RWPE2 (cell line): Measurements from ENCODE around the gene ANKS3.

Experiments
- ATAC-seq: fragments of 200-7000 bp; cut with Tn5 transposase; 3 replicates; pipeline ENCODE4 v1.9.1; 2021; ENCODE audit warnings: low read depth
- DNase-seq: peaks from one replicate; pipeline ENCODE4 v3.0.0-alpha.2; 2020; ENCODE audit warnings: low spot score
- H3K27ac ChIP-seq: fragments of 450-650 bp; 2 replicates; pipeline ENCODE4 v1.5.1; 2017; ENCODE audit warnings: mild to moderate bottlenecking; ENCODE audit not compliant: poor library complexity, severe bottlenecking
- H3K27me3 ChIP-seq: fragments of 250-450 bp; sonication (Bioruptor Pico); 2 replicates; pipeline ENCODE4 v1.5.1; 2021; ENCODE audit warnings: mild to moderate bottlenecking, moderate library complexity; ENCODE audit not compliant: insufficient read depth, poor library complexity, severe bottlenecking
- H3K36me3 ChIP-seq: fragments of 250-450 bp; sonication (Bioruptor Pico); 2 replicates; pipeline ENCODE4 v1.5.1; 2020; ENCODE audit warnings: low read depth, mild to moderate bottlenecking, moderate library complexity
- H3K4me1 ChIP-seq: fragments of 250-450 bp; sonication (Bioruptor Pico); 2 replicates; pipeline ENCODE4 v1.5.1; 2021; ENCODE audit warnings: mild to moderate bottlenecking, moderate library complexity; ENCODE audit not compliant: insufficient read depth, poor library complexity, severe bottlenecking
- H3K4me3 ChIP-seq: fragments of 250-450 bp; sonication (Bioruptor Pico); 2 replicates; pipeline ENCODE4 v1.5.1; 2021; ENCODE audit warnings: mild to moderate bottlenecking, moderate library complexity; ENCODE audit not compliant: severe bottlenecking
- H3K9me3 ChIP-seq: fragments of 250-450 bp; sonication (Bioruptor Pico); 2 replicates; pipeline ENCODE4 v1.5.1; 2021; ENCODE audit warnings: mild to moderate bottlenecking, moderate library complexity; ENCODE audit not compliant: severe bottlenecking
- TF ChIP-seq, protein P1 (sequence below): fragments of 450-650 bp; IDR thresholded peaks from one replicate; pipeline ENCODE4 v1.5.1; 2017; ENCODE audit warnings: mild to moderate bottlenecking, moderate library complexity; ENCODE audit not compliant: poor library complexity, severe bottlenecking

The ANKS3 gene

GRCh38 chr16:4646773-4647643, 87.1 kb downstream of the ANKS3 start:
- Histone ChIP-seq H3K27me3 (no peaks in the 10 kb centered on the region), H3K4me3 (no peak overlapping the region), H3K27ac (no peak overlapping the region), H3K4me1 (no peaks in the 10 kb centered on the region), H3K9me3 (no peaks in the 10 kb centered on the region), H3K36me3 (peaks cover 21% of the 10 kb centered on the region)
- ATAC-seq: no peak
- no peak for DNase-seq
- TF ChIP-seq, protein P1, sequence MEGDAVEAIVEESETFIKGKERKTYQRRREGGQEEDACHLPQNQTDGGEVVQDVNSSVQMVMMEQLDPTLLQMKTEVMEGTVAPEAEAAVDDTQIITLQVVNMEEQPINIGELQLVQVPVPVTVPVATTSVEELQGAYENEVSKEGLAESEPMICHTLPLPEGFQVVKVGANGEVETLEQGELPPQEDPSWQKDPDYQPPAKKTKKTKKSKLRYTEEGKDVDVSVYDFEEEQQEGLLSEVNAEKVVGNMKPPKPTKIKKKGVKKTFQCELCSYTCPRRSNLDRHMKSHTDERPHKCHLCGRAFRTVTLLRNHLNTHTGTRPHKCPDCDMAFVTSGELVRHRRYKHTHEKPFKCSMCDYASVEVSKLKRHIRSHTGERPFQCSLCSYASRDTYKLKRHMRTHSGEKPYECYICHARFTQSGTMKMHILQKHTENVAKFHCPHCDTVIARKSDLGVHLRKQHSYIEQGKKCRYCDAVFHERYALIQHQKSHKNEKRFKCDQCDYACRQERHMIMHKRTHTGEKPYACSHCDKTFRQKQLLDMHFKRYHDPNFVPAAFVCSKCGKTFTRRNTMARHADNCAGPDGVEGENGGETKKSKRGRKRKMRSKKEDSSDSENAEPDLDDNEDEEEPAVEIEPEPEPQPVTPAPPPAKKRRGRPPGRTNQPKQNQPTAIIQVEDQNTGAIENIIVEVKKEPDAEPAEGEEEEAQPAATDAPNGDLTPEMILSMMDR: no peak
